PC-9 (cell line): ENCODE data around the gene BCAS3. TPM values are rescaled to one million over a fixed set of nuclear protein-coding genes. Genes with fewer than 3 reads are reported as not detected.
"Not testable (repeated sequence)": the region's sequence is repeated elsewhere in the genome, so short reads cannot be mapped to it uniquely, and the experiment has no call there.

Experiments
- BruUV-seq: library from RNA; stranded (reverse); fragments of 400-500 nt; replicated peaks from 2 replicates; lab custom pipeline; 2021; lab: Mats Ljungman, UMichigan
- CTCF ChIA-PET: fragments of 300-600 bp; sonication (Branson Sonifier 250); formaldehyde crosslinking; loops from one replicate; lab custom pipeline; 2022; ENCODE audit warnings: antibody characterized with exemption; lab: Charles Lee
- POLR2A ChIA-PET: fragments of 300-600 bp; sonication (Branson Sonifier 250); formaldehyde crosslinking; loops from one replicate; lab custom pipeline; 2022; ENCODE audit warnings: antibody characterized with exemption; ENCODE audit not compliant: unreplicated experiment; lab: Charles Lee
- DNase-seq, 2 experiments: peaks; one replicate each; pipeline versions ENCODE4 v3.0.0 to v3.0.0-alpha.2; 2015 to 2022; ENCODE audit warnings: mixed read lengths in 1 of 2
- H2AFZ ChIP-seq: fragments of 200-600 bp; sonication (generic); 2 replicates; pipeline ENCODE4 v1.8.1; 2017; ENCODE audit warnings: antibody characterized with exemption
- H3F3A ChIP-seq: fragments of 200-600 bp; sonication (generic); 2 replicates; pipeline ENCODE4 v1.8.1; 2017; ENCODE audit warnings: antibody characterized with exemption, mild to moderate bottlenecking, low read depth; ENCODE audit not compliant: insufficient read depth
- H3K27ac ChIP-seq: fragments of 200-600 bp; sonication (generic); 2 replicates; pipeline ENCODE4 v1.6.1; 2016; ENCODE audit warnings: mixed run types
- H3K27me3 ChIP-seq: fragments of 200-600 bp; sonication (generic); 2 replicates; pipeline ENCODE4 v1.6.1; 2016; ENCODE audit warnings: low read depth, mixed run types; ENCODE audit not compliant: insufficient read depth
- H3K36me3 ChIP-seq: fragments of 200-600 bp; sonication (generic); 2 replicates; pipeline ENCODE4 v1.6.1; 2016; ENCODE audit warnings: low read depth, mixed run types
- H3K4me1 ChIP-seq: fragments of 200-600 bp; sonication (generic); replicated peaks from 2 replicates; pipeline ENCODE4 v1.6.1; 2016; ENCODE audit warnings: mixed run types; ENCODE audit not compliant: insufficient read depth
- H3K4me2 ChIP-seq: fragments of 200-600 bp; sonication (generic); 2 replicates; pipeline ENCODE4 v1.6.1; 2017; ENCODE audit warnings: mixed run types
- H3K4me3 ChIP-seq: fragments of 200-600 bp; sonication (generic); 2 replicates; pipeline ENCODE4 v1.6.1; 2016; ENCODE audit warnings: mixed run types
- H3K79me2 ChIP-seq: fragments of 200-600 bp; sonication (generic); 2 replicates; pipeline ENCODE4 v1.6.1; 2017; ENCODE audit warnings: low read depth, mixed run types
- H3K9me2 ChIP-seq: fragments of 200-600 bp; sonication (generic); 2 replicates; pipeline ENCODE4 v1.8.1; 2017; ENCODE audit warnings: mild to moderate bottlenecking; ENCODE audit not compliant: insufficient read depth
- H3K9me3 ChIP-seq: fragments of 200-600 bp; sonication (generic); 2 replicates; pipeline ENCODE4 v1.8.1; 2016; ENCODE audit warnings: low read depth; ENCODE audit not compliant: insufficient read depth
- H4K20me1 ChIP-seq: fragments of 200-600 bp; sonication (generic); 2 replicates; pipeline ENCODE4 v1.8.1; 2017; ENCODE audit not compliant: insufficient read depth
- EZH2 ChIP-seq: fragments of 200-600 bp; sonication (generic); IDR thresholded peaks from 2 replicates; pipeline ENCODE4 v1.8.0; 2017; ENCODE audit warnings: antibody characterized with exemption, low read depth
- intact Hi-C: fragments of 100-400 bp; cut with micrococcal nuclease; formaldehyde crosslinking; loops from one replicate; pipeline ENCODE4 v1.10.0; 2022; ENCODE audit not compliant: unreplicated experiment
- total RNA-seq: library from RNA; stranded (reverse); gene quantifications from 2 replicates; pipeline ENCODE4 v1.2.3, GENCODE V29; 2021
- TF ChIP-seq, protein P1 (sequence below): fragments of 200-600 bp; sonication (generic); conservative IDR thresholded peaks from 2 replicates; pipeline ENCODE4 v1.6.1; 2017; ENCODE audit warnings: mixed run types, antibody characterized with exemption, mild to moderate bottlenecking, moderate library complexity

BCAS3 gene
- total RNA-seq, 1 experiment from 2014 or later = 26.0 TPM

DNA sequence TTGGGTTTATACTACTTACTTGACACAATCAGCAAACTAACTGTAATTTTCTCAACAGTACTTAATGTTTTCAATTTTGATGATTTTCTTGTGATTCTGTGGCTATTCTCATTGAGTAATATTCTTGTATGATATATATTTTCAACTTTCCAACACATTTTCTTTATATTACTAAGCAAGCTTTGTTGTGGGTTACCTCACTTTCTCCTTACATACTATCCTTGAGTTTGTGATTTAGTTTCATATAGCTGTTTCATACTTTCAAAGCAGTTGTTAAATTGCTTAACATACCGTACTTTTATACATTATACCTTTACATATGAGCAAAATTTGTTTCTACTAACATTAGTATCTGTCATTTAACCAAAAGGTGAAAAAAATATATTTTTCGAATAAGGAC lies 197.1 kb downstream of the BCAS3 start:
- no peak for TF ChIP-seq EZH2
- TF ChIP-seq, protein P1, sequence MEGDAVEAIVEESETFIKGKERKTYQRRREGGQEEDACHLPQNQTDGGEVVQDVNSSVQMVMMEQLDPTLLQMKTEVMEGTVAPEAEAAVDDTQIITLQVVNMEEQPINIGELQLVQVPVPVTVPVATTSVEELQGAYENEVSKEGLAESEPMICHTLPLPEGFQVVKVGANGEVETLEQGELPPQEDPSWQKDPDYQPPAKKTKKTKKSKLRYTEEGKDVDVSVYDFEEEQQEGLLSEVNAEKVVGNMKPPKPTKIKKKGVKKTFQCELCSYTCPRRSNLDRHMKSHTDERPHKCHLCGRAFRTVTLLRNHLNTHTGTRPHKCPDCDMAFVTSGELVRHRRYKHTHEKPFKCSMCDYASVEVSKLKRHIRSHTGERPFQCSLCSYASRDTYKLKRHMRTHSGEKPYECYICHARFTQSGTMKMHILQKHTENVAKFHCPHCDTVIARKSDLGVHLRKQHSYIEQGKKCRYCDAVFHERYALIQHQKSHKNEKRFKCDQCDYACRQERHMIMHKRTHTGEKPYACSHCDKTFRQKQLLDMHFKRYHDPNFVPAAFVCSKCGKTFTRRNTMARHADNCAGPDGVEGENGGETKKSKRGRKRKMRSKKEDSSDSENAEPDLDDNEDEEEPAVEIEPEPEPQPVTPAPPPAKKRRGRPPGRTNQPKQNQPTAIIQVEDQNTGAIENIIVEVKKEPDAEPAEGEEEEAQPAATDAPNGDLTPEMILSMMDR = no peak
- no peaks in the 10 kb centered on the region for H4K20me1 ChIP-seq
- H3K4me2 ChIP-seq = no peak overlapping the region
- H3K27me3 ChIP-seq = no peaks in the 10 kb centered on the region
- intact Hi-C loops = no loop called here
- H3K27ac ChIP-seq = no peak overlapping the region
- POLR2A ChIA-PET = no interaction called here
- no TSS peak for BruUV-seq
- no peaks in the 10 kb centered on the region for H3K9me2 ChIP-seq
- no peaks in the 10 kb centered on the region for H3F3A ChIP-seq
- no peaks in the 10 kb centered on the region for H3K9me3 ChIP-seq
- H3K4me3 ChIP-seq = no peak overlapping the region
- CTCF ChIA-PET = no interaction called here
- H3K36me3 ChIP-seq = no peaks in the 10 kb centered on the region
- H3K4me1 ChIP-seq = no peaks in the 10 kb centered on the region
- no peak for DNase-seq
- H3K79me2 ChIP-seq = no peaks in the 10 kb centered on the region
- H2AFZ ChIP-seq = no peak overlapping the region

DNA sequence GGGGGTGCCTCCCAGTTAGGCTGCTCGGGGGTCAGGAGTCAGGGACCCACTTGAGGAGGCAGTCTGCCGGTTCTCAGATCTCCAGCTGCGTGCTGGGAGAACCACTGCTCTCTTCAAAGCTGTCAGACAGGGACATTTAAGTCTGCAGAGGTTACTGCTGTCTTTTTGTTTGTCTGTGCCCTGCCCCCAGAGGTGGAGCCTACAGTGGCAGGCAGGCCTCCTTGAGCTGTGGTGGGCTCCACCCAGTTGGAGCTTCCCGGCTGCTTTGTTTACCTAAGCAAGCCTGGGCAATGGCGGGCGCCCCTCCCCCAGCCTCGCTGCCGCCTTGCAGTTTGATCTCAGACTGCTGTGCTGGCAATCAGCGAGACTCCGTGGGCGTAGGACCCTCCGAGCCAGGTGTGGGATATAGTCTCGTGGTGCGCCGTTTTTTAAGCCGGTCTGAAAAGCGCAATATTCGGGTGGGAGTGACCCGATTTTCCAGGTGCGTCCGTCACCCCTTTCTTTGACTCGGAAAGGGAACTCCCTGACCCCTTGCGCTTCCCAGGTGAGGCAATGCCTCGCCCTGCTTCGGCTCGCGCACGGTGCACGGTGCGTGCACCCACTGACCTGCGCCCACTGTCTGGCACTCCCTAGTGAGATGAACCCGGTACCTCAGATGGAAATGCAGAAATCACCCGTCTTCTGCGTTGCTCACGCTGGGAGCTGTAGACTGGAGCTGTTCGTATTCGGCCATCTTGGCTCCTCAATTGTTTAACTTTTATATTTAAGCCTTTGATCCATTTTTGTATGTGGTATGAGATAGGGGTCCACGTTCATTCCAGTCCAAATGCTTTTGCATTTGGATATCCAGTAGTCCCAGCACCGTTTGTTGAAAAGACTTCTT lies 209.3 kb downstream of the BCAS3 start:
- Histone ChIP-seq H2AFZ (peak overlapping the region; percentile 72), H3K4me2 (peak overlapping the region; percentile 69), H3K4me3 (peak overlapping the region; percentile 50), H3K27ac (peak overlapping the region; percentile 38)
- POLR2A ChIA-PET = interaction anchor here (0.6 kb wide), 1 partner anchor 15 kb away, joined by 7 read pairs; no protein-coding TSS in a partner anchor
- H3K36me3 ChIP-seq, H3K79me2 ChIP-seq, intact Hi-C loops, H3K27me3 ChIP-seq, H3K4me1 ChIP-seq, H3K9me2 ChIP-seq, H3F3A ChIP-seq, BruUV-seq, H4K20me1 ChIP-seq, H3K9me3 ChIP-seq, CTCF ChIA-PET: not testable (repeated sequence)
- peak in 1 of 2 experiments; percentile 19 for DNase-seq

DNA sequence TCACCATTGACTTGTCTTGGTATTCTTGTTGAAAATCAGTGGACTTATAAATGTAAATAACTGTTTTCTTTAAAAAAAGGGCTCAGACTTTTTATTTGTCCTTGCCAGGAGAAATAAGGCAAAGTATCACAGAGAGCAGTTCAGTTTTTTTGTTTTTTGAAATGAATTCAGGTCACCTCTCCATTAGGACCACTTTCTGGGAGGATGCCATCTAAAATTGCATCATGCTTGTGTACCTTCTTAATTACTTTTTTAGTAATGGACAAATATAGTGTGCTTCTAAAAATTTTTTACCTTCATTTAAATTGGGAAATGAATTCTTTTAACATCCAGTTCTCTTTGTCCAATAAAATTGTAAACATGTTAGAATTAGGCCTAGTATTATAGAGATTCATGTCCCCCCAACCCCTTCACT lies 210.0 kb downstream of the BCAS3 start:
- intact Hi-C loops = no loop called here
- BruUV-seq = no TSS peak
- Histone ChIP-seq H3F3A (no peaks in the 10 kb centered on the region), H3K27me3 (no peaks in the 10 kb centered on the region), H3K9me3 (no peaks in the 10 kb centered on the region), H3K36me3 (no peaks in the 10 kb centered on the region), H3K9me2 (no peaks in the 10 kb centered on the region), H4K20me1 (no peaks in the 10 kb centered on the region), H3K4me3 (peak overlapping the region; percentile 50), H3K4me1 (no peaks in the 10 kb centered on the region), H2AFZ (peak overlapping the region; percentile 72), H3K4me2 (peak overlapping the region; percentile 69), H3K27ac (peak overlapping the region; percentile 38), H3K79me2 (no peaks in the 10 kb centered on the region)
- POLR2A ChIA-PET = no interaction called here
- CTCF ChIA-PET = no interaction called here
- TF ChIP-seq, protein P1 = no peak
- no peak for TF ChIP-seq EZH2
- no peak for DNase-seq
